HepG2 (cell line): Measurements from ENCODE around the gene CDR2L. TPM values are rescaled to one million over a fixed set of nuclear protein-coding genes. Genes with fewer than 3 reads are reported as not detected.
A peak's percentile ranks its signal among the peaks of the same experiment; 100 is the strongest.

Experiments
- FUBP1 ChIP-seq: sonication (generic); formaldehyde crosslinking; IDR thresholded peaks from 2 replicates; pipeline ENCODE4 v1.5.1; 2020; ENCODE audit warnings: missing genetic modification reagents, mild to moderate bottlenecking, borderline replicate concordance
- GTF3A ChIP-seq: sonication (generic); formaldehyde crosslinking; conservative IDR thresholded peaks from 2 replicates; pipeline ENCODE4 v1.4.0; 2020; ENCODE audit warnings: mild to moderate bottlenecking, missing genetic modification reagents
- HOXA3 ChIP-seq: sonication (generic); formaldehyde crosslinking; IDR thresholded peaks from 2 replicates; pipeline ENCODE4 v1.5.0; 2020; ENCODE audit warnings: missing genetic modification reagents
- IKZF4 ChIP-seq: sonication (generic); formaldehyde crosslinking; IDR thresholded peaks from 2 replicates; pipeline ENCODE4 v1.5.1; 2020; ENCODE audit warnings: borderline replicate concordance, mild to moderate bottlenecking, low read depth, missing genetic modification reagents; ENCODE audit errors: not compliant biosample characterization
- IRF9 ChIP-seq: sonication (generic); formaldehyde crosslinking; IDR thresholded peaks from 2 replicates; pipeline ENCODE4 v1.8.0; 2022; ENCODE audit warnings: missing genetic modification reagents, mild to moderate bottlenecking, borderline replicate concordance
- KDM2A ChIP-seq: sonication (generic); formaldehyde crosslinking; IDR thresholded peaks from 2 replicates; pipeline ENCODE4 v1.4.0; 2020; ENCODE audit warnings: low read depth, missing genetic modification reagents, borderline replicate concordance
- KLF16 ChIP-seq, 2 experiments: sonication (generic) in 1 of 2; formaldehyde crosslinking in 1 of 2; IDR thresholded peaks; 2 replicates each; pipeline versions ENCODE4 v1.6.1 to v1.8.0; 2016 to 2023; ENCODE audit warnings: missing genetic modification reagents in 2 of 2, missing compliant biosample characterization in 1 of 2
- MED1 ChIP-seq: sonication (generic); formaldehyde crosslinking; IDR thresholded peaks from 2 replicates; pipeline ENCODE4 v1.4.0; 2020; ENCODE audit warnings: missing genetic modification reagents
- MLX ChIP-seq: IDR thresholded peaks from 2 replicates; pipeline ENCODE4 v1.6.1; 2016
- NFAT5 ChIP-seq: sonication (generic); formaldehyde crosslinking; IDR thresholded peaks from 2 replicates; pipeline ENCODE4 v1.4.0; 2020; ENCODE audit warnings: missing genetic modification reagents
- RAD21 ChIP-seq: fragments of 450-650 bp; formaldehyde crosslinking; IDR thresholded peaks from 2 replicates; pipeline ENCODE4 v1.5.0; 2020; ENCODE audit warnings: mild to moderate bottlenecking
- STAG1 ChIP-seq: sonication (generic); formaldehyde crosslinking; IDR thresholded peaks from 2 replicates; pipeline ENCODE4 v1.4.0; 2020; ENCODE audit warnings: missing genetic modification reagents
- XRCC5 ChIP-seq: fragments of 200-400 bp; formaldehyde crosslinking; optimal IDR thresholded peaks from 2 replicates; pipeline ENCODE3; 2017; ENCODE audit warnings: mild to moderate bottlenecking, low read length
- ZBTB20 ChIP-seq: sonication (generic); formaldehyde crosslinking; IDR thresholded peaks from 2 replicates; pipeline ENCODE4 v1.8.1; 2023; ENCODE audit warnings: missing genetic modification reagents, low read depth, mild to moderate bottlenecking, borderline replicate concordance
- ZGPAT ChIP-seq: IDR thresholded peaks from 2 replicates; pipeline ENCODE4 v1.6.1; 2016; ENCODE audit warnings: mild to moderate bottlenecking
- ZNF891 ChIP-seq: sonication (generic); formaldehyde crosslinking; IDR thresholded peaks from 2 replicates; pipeline ENCODE4 v1.5.0; 2020; ENCODE audit warnings: mild to moderate bottlenecking, missing genetic modification reagents
- polyA plus RNA-seq, 8 experiments: library from polyadenylated mRNA; depleted of rRNA in 3 of 8; stranded (reverse) in 7 of 8; unstranded in 1 of 8; fragments of >200 nt; fragmentation: Illumina TruSeq in 4 of 8; extraction: Trizol in 4 of 8; gene quantifications; 2 replicates each; pipeline versions ENCODE4 v1.2.1 to v1.2.3, GENCODE V29; 2011 to 2016; ENCODE audit warnings: low read depth in 4 of 8, missing spikeins in 1 of 8, mixed read lengths in 1 of 8; ENCODE audit not compliant: insufficient read depth in 1 of 8
- total RNA-seq, 5 experiments: library from RNA; depleted of rRNA; stranded (reverse); fragments of >200 nt; fragmentation: Illumina TruSeq; extraction: Trizol; gene quantifications; 2 replicates each; pipeline ENCODE4 v1.2.3, GENCODE V29; 2016; ENCODE audit warnings: low read depth in 1 of 5

Gene CDR2L
- total and polyA plus RNA-seq, 2 of the 13 experiments (the other 11 are each of a cell fraction or from before 2014, with no cell fraction given), result 1.9 to 2.1 TPM

- no peak for TF ChIP-seq IRF9
- TF ChIP-seq IKZF4 (CRISPR knock-in tag), result no peak
- peak; percentile 96 for TF ChIP-seq STAG1 (CRISPR knock-in tag)
- TF ChIP-seq FUBP1 (CRISPR knock-in tag), result no peak
- TF ChIP-seq XRCC5, result peak; percentile 61
- TF ChIP-seq ZGPAT, result peak; percentile 31; the same call in 1 of the 2 replicates
- peak; percentile 53; the same call in 1 of the 2 replicates for TF ChIP-seq ZBTB20 (CRISPR knock-in tag)
- 0 out of 2 replicates have a peak, but pooled peaks have one; percentile 56 for TF ChIP-seq NFAT5 (CRISPR knock-in tag)
- TF ChIP-seq RAD21 (CRISPR knock-in tag), result peak; percentile 95
- peak; percentile 79 for TF ChIP-seq KDM2A (CRISPR knock-in tag)
- peak in 1 of 2 experiments; percentile 50; a peak in 1 of 4 replicates for TF ChIP-seq KLF16 (CRISPR knock-in tag; IDR thresholded peaks at IDR 0.05)
- TF ChIP-seq MLX, result no peak
- TF ChIP-seq MED1, result 0 out of 2 replicates have a peak, but pooled peaks have one; percentile 32
- peak; percentile 18; the same call in 1 of the 2 replicates for TF ChIP-seq HOXA3 (CRISPR knock-in tag)
- no peak for TF ChIP-seq GTF3A (CRISPR knock-in tag)
- peak; percentile 15; the same call in 1 of the 2 replicates for TF ChIP-seq ZNF891
These were observed 25.6 kb upstream of the CDR2L start (continued) for GRCh38 chr17:74961657-74962350.
